Astrocyte of the hippocampus (primary cell): Measurements from ENCODE around the gene GRAMD4.

Experiments
- DNase-seq: peaks from one replicate; pipeline ENCODE4 v3.0.0; 2011; ENCODE audit warnings: low read depth, low spot score

Gene GRAMD4

GRCh38 chr22:46598224-46598623 lies 22.0 kb upstream of the GRAMD4 start:
- no peak for DNase-seq

GRCh38 chr22:46598737-46599424 lies 21.3 kb upstream of the GRAMD4 start:
- DNase-seq = no peak

GRCh38 chr22:46600273-46600796 lies 19.9 kb upstream of the GRAMD4 start:
- no peak for DNase-seq

- DNase-seq = no peak
Observed at GRCh38 chr22:46602025-46602424, 18.2 kb upstream of the GRAMD4 start.

GRCh38 chr22:46604306-46604690 lies 15.9 kb upstream of the GRAMD4 start:
- DNase-seq = no peak

- no peak for DNase-seq
Observed at GRCh38 chr22:46605117-46605516, 15.1 kb upstream of the GRAMD4 start.

GRCh38 chr22:46606886-46607285 lies 13.3 kb upstream of the GRAMD4 start:
- no peak for DNase-seq

- DNase-seq = no peak
Observed at GRCh38 chr22:46607483-46608114, 12.6 kb upstream of the GRAMD4 start.

- no peak for DNase-seq
Observed at GRCh38 chr22:46609175-46609690, 11.0 kb upstream of the GRAMD4 start.

GRCh38 chr22:46609724-46610201 lies 10.4 kb upstream of the GRAMD4 start:
- DNase-seq = no peak

GRCh38 chr22:46610356-46610755 lies 9.8 kb upstream of the GRAMD4 start:
- no peak for DNase-seq

- no peak for DNase-seq
Observed at GRCh38 chr22:46611189-46611588, 9.0 kb upstream of the GRAMD4 start.

GRCh38 chr22:46612341-46612903 lies 7.8 kb upstream of the GRAMD4 start:
- DNase-seq = no peak

GRCh38 chr22:46612904-46613605 lies 7.1 kb upstream of the GRAMD4 start:
- DNase-seq = no peak

GRCh38 chr22:46613606-46614021 lies 6.6 kb upstream of the GRAMD4 start:
- no peak for DNase-seq

GRCh38 chr22:46614025-46614931 lies 5.9 kb upstream of the GRAMD4 start:
- no peak for DNase-seq

- DNase-seq = peak; percentile 50
Observed at GRCh38 chr22:46617207-46617985, 2.8 kb upstream of the GRAMD4 start.

- DNase-seq = no peak
Observed at GRCh38 chr22:46617986-46618647, 2.1 kb upstream of the GRAMD4 start.

- DNase-seq = no peak
Observed at GRCh38 chr22:46618667-46619066, 1.5 kb upstream of the GRAMD4 start.
